GM21529 (cell line): ENCODE results near the gene WTAP.

Experiments
- ATAC-seq: cut with Tn5 transposase; IDR thresholded peaks from one replicate; pipeline ENCODE4 v1.9.1; 2021; ENCODE audit not compliant: unreplicated experiment

Gene WTAP

GRCh38 chr6:159800141-159800865 lies 73.0 kb downstream of the WTAP start, which contains the start of gene PNLDC1:
Gene PNLDC1 (plus strand): TSS chr6:159800276. CDS start chr6:159800308, 32 bp downstream.
- no peak for ATAC-seq

DNA sequence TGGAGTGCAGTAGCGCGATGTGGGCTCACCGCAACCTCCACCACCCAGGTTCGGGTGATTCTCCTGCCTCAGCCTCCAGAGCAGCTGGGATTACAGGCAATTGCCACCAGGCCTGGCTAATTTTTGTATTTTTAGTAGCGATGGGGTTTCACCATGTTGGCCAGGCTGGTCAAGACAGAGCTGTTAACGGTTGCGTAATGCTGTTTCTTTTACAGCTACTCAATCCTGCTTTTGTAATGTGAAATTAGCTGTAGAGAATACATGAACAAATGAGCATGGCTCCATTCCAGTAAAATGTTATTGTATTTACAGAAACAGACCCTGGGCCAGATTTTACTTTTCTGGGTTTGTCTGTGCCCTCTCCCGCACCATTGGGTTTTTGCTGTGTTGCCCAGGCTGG lies 74.6 kb downstream of the WTAP start:
- ATAC-seq: no peak

- ATAC-seq: no peak
Measured at GRCh38 chr6:159804504-159804903, 77.2 kb downstream of the WTAP start.

GRCh38 chr6:159805440-159806020 lies 78.2 kb downstream of the WTAP start:
- ATAC-seq: no peak
